ENCODE data around the gene MPC2. TPM values are rescaled to one million over a fixed set of nuclear protein-coding genes. Genes with fewer than 3 reads are reported as not detected.
A peak's percentile ranks its signal among the peaks of the same experiment; 100 is the strongest.

MPC2 gene
- total RNA-seq, 2 donors from 2014 or later = 78.9 to 169 TPM

DNA sequence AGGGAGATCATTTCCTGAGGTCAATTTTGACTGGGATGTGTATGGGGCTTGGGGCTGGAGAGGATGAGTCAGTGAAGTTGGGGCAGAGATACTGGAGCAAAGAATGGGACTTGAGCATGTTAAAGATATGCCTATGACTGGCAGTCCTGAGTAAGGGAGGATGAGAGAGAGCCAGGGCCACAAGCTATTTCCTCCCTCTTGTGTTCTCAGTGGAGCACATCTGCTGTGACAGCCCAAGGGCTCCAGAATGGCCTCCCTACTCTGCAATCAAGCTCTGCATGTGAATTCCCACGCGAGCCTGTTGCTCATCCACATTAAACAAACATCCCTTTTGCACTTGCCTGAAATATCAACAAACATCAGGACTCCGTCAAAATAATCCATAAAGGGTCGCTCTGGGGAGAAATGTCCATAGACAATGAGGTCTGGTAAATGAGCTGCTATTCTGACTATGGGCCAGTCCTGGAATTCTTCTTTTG, 32.2 kb downstream of the MPC2 start:
- Histone ChIP-seq H3K36me3 (no peaks in the 10 kb centered on the region), H3K4me1 (replicated peaks) (peaks cover 3% of the 10 kb centered on the region)
- 52% methylated on average over 4 of the region's 4 CpGs for WGBS

DNA sequence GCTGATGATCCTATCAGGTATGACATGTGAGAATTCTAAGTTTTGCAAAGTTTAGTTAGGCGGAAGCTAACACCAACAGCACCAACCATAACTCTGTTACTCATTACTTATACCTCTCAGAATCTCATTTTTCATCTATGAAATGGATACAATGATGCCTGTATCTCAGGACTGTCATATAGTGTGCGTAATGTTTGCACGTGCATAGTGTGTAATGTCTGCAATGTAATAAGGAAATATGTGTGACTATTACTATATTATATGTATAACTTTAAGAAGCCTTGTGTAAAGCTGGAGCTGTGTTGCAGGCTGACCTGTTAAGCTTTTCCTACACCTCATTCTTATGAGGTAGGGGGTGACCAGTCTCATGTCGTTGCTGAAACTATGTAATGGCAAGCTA, 36.0 kb downstream of the MPC2 start:
- Histone ChIP-seq H3K27me3 (replicated peaks; ENCODE audit: insufficient read depth) (no peaks in the 10 kb centered on the region), H3K9me3 (no peaks in the 10 kb centered on the region), H3K36me3 (no peaks in the 10 kb centered on the region), H3K4me3 (no peak overlapping the region), H3K4me1 (replicated peaks) (peaks cover 3% of the 10 kb centered on the region), H3K27ac (no peak overlapping the region)
- intact Hi-C loops (cut with DNase I) = no loop called here
- WGBS = 89% methylated on average over 4 of the region's 4 CpGs
- TF ChIP-seq, protein P1, sequence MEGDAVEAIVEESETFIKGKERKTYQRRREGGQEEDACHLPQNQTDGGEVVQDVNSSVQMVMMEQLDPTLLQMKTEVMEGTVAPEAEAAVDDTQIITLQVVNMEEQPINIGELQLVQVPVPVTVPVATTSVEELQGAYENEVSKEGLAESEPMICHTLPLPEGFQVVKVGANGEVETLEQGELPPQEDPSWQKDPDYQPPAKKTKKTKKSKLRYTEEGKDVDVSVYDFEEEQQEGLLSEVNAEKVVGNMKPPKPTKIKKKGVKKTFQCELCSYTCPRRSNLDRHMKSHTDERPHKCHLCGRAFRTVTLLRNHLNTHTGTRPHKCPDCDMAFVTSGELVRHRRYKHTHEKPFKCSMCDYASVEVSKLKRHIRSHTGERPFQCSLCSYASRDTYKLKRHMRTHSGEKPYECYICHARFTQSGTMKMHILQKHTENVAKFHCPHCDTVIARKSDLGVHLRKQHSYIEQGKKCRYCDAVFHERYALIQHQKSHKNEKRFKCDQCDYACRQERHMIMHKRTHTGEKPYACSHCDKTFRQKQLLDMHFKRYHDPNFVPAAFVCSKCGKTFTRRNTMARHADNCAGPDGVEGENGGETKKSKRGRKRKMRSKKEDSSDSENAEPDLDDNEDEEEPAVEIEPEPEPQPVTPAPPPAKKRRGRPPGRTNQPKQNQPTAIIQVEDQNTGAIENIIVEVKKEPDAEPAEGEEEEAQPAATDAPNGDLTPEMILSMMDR (IDR thresholded peaks at IDR 0.05) = no peak
- DNase-seq (ENCODE audit: low spot score) = no peak

More for the DNA sequence above, 32.2 kb downstream of the MPC2 start:
- Histone ChIP-seq H3K27ac (no peak overlapping the region), H3K27me3 (replicated peaks; ENCODE audit: insufficient read depth) (no peaks in the 10 kb centered on the region), H3K4me3 (no peak overlapping the region), H3K9me3 (no peaks in the 10 kb centered on the region)
- no peak for DNase-seq (ENCODE audit: low spot score)
- intact Hi-C loops (cut with DNase I) = no loop called here
- TF ChIP-seq POLR2AphosphoS5 (IDR thresholded peaks at IDR 0.05) = no peak
- TF ChIP-seq POLR2A (IDR thresholded peaks at IDR 0.05) = no peak
- TF ChIP-seq, protein P1 (IDR thresholded peaks at IDR 0.05) = no peak

DNA sequence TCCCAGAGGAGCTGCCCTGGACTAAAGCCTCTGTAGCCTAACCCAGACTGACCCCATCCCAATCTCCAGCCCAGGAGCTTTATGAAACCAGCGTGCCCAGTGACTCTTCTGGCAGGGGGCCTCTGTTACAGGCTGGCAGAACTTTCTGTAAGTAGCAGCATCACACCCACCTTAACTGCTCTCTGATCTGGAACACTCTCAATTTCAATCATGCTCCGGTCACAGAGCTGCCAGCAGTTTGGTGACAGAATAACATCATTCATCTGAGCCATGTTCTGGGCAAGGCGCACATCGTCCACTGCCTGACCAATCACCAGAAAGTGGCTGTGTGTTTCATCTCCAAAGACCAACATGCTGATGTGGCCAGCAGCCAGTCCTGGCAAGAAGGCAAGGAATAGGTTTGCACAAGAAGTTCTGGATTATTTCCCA, 37.6 kb downstream of the MPC2 start:
- peak; percentile 81 for DNase-seq (ENCODE audit: low spot score)
- WGBS = 28% methylated on average over 4 of the region's 4 CpGs
- H3K27ac ChIP-seq = no peak overlapping the region
- H3K27me3 ChIP-seq (replicated peaks; ENCODE audit: insufficient read depth) = no peaks in the 10 kb centered on the region
- intact Hi-C loops (cut with DNase I) = no loop called here
- no peak overlapping the region for H3K4me3 ChIP-seq
- H3K4me1 ChIP-seq (replicated peaks) = no peaks in the 10 kb centered on the region
- no peaks in the 10 kb centered on the region for H3K9me3 ChIP-seq
- no peaks in the 10 kb centered on the region for H3K36me3 ChIP-seq
- TF ChIP-seq POLR2A (IDR thresholded peaks at IDR 0.05) (no peak), POLR2AphosphoS5 (IDR thresholded peaks at IDR 0.05) (peak; percentile 66)

DNA sequence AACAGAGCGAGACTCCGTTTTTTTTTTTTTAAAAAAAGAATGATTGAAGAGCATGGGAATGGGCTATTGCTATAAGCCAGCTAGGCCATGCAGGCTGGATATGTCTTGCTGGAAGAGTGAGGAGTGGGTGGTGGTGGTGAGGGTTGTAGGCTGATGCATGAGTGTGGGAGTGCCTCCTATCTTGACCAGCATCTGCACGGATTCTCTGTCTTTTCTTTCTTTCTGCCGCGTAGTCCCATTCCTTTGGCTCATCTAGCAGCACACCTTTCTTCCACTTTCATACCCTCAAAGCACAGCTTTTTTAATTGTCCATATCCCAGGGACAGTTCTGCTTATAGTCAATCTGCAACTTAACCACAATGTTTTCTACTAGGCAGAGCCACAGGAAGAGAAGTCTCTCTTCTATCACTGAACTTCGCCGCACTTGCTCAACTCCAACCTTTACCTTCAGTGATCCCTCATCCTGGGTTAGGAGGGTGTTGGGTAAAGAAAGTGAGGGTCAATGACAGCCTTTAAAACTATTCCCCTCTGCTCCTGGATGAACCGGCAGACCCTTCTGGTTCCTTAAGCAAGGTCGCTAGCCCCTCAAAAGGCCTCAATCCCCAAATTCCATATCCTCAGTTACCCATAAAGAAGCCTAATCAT, 38.2 kb downstream of the MPC2 start:
- 93% methylated on average over 9 of the region's 9 CpGs for WGBS
- Histone ChIP-seq H3K27ac (no peak overlapping the region), H3K27me3 (replicated peaks; ENCODE audit: insufficient read depth) (no peaks in the 10 kb centered on the region), H3K4me1 (replicated peaks) (no peaks in the 10 kb centered on the region), H3K4me3 (no peak overlapping the region), H3K36me3 (no peaks in the 10 kb centered on the region), H3K9me3 (no peaks in the 10 kb centered on the region)
- TF ChIP-seq, protein P1 (IDR thresholded peaks at IDR 0.05) = no peak
- TF ChIP-seq POLR2AphosphoS5 (IDR thresholded peaks at IDR 0.05) (no peak), POLR2A (IDR thresholded peaks at IDR 0.05) (no peak)
- intact Hi-C loops (cut with DNase I) = no loop called here
- DNase-seq (ENCODE audit: low spot score) = no peak

DNA sequence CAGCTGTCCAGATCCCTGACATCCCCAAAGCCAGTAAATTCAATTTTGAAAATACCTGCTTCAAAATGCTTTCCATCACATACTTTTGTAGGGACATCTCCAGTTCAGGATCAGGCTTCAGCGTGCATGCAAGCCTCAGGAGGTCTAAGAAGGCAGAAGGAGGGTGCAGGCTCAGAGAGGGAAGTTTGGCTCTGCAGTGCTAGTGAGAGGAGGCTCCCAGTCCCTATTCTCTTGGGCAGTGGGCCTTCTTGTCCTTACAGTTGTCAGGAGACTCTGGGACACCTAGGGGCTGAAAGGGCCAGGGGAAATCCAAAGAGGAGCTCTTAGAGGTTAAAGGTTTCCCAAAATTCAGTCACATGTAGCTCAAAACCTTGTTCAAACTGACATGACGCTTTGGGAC, 43.1 kb downstream of the MPC2 start:
- Histone ChIP-seq H3K4me3 (no peak overlapping the region), H3K27me3 (replicated peaks; ENCODE audit: insufficient read depth) (no peaks in the 10 kb centered on the region), H3K9me3 (no peaks in the 10 kb centered on the region), H3K36me3 (no peaks in the 10 kb centered on the region), H3K4me1 (replicated peaks) (no peaks in the 10 kb centered on the region), H3K27ac (no peak overlapping the region)
- TF ChIP-seq, protein P1 (IDR thresholded peaks at IDR 0.05) = no peak
- TF ChIP-seq POLR2AphosphoS5 (IDR thresholded peaks at IDR 0.05) = no peak
- TF ChIP-seq POLR2A (IDR thresholded peaks at IDR 0.05) = no peak
- intact Hi-C loops (cut with DNase I) = no loop called here
- DNase-seq (ENCODE audit: low spot score) = no peak
- 92% methylated on average over 2 of the region's 2 CpGs for WGBS
